D341Med (cell line): ENCODE results near the gene OGFOD2.
"Not testable (repeated sequence)": the region's sequence is repeated elsewhere in the genome, so short reads cannot be mapped to it uniquely, and the experiment has no call there.

Source experiments
- DNase-seq: peaks from one replicate; pipeline ENCODE4 v3.0.0; 2012; ENCODE audit warnings: low spot score

The OGFOD2 gene

GRCh38 chr12:123005081-123005626 lies 30.1 kb downstream of the OGFOD2 start:
- no peak for DNase-seq

- DNase-seq: no peak
These were observed 31.9 kb downstream of the OGFOD2 start for GRCh38 chr12:123006977-123007376.

DNA sequence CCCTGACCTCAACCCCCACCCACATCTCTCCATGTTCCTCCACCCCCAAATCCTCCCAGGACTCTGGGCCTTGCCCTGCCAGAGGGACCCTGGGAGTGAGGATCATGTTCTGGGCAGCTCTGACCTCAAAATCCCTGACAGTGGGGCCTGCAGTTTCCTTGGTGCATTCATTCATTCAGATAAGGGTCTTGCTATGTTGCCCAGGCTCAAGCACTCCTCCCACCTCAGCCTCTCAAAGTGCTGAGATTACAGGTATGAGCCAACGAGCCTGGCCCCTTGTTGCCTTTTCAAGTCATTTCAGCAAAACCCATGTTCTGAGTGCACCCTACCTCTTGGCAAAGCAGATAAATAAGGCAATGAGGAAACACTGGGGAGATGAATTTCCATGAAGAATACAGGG lies 35.1 kb downstream of the OGFOD2 start:
- no peak for DNase-seq

- no peak for DNase-seq
These were observed 35.6 kb downstream of the OGFOD2 start for GRCh38 chr12:123010681-123011080.

- no peak for DNase-seq
These were observed 36.7 kb downstream of the OGFOD2 start for GRCh38 chr12:123011701-123012100.

DNA sequence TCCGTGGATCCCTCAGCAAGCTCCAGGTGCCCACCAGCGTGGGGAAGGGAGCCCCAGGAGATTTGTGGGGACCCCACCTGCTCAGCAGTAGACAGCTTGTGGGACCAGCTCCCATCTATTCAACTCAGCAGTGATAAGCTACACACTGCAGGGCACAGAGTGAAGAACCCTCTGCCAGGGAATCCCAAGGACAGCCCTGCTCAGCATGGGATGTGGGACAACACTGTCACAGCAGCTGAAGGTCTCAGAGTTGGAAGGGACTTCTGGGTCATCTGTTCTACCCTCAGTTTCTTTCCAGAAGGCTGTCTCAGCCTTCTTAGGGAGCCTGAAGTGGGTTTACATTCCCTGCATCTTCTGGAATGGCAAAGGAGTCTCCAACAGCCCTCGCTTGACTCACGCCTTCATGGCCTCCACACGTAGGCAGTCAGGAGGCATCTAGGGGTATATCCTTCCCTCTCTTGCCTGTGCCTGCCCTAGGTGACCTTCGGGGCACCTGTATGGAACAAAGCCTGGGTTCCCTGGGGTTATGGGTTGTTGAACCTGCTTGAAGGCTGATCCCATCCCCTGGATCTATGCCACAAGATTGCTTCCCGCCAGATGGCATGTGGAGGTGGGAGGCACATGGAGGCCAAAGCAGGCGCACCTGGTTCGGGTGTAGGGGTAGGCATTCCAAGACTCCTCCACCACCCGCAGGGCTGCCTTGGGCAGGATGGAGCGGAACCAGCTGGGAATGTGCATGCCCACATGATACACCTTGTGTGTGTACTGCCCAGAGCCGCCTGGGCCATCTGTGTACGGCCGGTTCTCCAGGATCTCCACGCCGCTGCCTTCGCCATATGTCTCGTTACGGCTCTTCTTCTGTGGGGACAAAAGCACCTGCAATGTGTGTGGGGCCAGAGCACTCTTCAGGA lies 38.4 kb downstream of the OGFOD2 start:
- no peak for DNase-seq

DNA sequence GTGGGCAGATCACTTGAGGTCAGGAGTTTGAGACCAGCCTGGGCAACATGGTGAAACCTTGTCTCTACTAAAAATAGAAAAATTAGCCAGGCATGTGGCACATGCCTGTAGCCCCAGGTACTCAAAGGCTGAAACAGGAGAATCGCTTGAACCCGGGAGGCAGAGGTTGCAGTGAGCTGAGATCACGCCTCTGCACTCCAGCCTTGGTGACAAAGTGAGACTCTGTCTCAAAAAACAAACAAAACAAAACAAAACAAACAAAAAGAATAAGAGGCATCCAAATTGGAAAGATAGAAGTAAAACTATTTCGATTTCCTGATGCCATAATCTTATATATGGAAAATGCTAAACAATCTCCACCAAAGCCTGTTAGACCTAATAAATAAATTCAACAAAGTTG lies 39.4 kb downstream of the OGFOD2 start:
- not testable (repeated sequence) for DNase-seq

DNA sequence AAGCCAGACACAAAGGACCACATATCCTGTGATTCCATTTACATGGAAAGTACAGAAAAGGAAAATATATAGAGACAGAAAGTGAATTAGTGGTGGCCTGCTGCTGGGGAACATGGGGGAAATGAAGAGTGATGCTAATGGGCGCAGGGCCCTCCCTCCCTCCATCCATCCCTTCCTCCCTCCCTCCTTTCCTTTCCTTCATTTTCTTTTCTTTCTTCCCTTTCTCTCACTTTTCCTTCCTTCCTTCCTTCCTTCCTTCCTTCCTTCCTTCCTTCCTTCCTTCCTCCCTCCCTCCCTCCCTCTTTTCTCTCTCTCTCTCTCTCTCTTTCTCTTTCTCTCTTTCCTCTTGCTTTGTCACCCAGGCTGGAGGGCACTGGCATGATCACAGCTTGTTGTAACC lies 42.7 kb downstream of the OGFOD2 start:
- no peak for DNase-seq

DNA sequence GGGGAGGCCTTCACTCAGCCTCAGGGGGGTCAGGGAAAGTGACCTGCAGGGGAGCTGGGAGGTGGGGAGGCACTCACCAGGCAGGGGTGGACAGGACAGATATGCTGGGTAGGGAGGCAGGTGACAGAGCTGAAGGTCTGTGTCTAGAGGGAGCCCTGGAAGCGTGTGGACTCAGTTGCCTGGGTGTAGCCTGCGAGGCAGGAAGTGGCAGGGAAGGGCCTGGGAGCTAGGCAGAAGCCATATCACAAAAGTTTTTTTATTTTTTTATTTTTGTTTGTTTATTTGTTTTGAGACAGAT lies 44.7 kb downstream of the OGFOD2 start:
- no peak for DNase-seq

- no peak for DNase-seq
These were observed 46.9 kb downstream of the OGFOD2 start for GRCh38 chr12:123021688-123022604.

- DNase-seq: no peak
These were observed 47.8 kb downstream of the OGFOD2 start for GRCh38 chr12:123022846-123023245.

DNA sequence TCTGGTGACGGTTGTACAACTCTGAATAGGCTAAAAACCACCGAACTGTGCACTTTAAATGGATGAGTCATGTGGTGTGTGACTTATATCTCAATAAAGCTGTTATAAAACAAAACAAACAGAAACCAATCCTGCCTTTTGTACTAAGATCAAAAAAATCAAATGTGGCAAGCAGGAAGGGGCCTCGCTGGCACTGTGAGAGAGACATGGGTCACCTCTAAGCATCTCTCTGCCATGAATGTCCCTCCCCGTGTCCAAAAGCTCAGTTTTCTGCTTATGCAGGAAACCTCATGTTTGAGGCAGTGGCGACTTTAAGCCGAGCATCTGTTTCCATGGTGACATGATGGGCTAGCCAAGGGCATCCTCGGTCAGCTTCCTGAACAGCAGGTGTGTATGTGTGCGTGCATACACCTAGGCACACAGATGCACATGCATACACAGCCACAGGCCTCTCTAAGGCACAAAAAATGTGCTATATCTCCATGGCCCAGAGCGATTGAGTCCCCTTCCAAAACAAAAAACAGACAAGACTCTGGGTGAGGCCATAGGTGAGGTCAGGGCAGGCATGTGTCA lies 49.9 kb downstream of the OGFOD2 start:
- no peak for DNase-seq

GRCh38 chr12:123026094-123026853 lies 51.2 kb downstream of the OGFOD2 start:
- DNase-seq: no peak

DNA sequence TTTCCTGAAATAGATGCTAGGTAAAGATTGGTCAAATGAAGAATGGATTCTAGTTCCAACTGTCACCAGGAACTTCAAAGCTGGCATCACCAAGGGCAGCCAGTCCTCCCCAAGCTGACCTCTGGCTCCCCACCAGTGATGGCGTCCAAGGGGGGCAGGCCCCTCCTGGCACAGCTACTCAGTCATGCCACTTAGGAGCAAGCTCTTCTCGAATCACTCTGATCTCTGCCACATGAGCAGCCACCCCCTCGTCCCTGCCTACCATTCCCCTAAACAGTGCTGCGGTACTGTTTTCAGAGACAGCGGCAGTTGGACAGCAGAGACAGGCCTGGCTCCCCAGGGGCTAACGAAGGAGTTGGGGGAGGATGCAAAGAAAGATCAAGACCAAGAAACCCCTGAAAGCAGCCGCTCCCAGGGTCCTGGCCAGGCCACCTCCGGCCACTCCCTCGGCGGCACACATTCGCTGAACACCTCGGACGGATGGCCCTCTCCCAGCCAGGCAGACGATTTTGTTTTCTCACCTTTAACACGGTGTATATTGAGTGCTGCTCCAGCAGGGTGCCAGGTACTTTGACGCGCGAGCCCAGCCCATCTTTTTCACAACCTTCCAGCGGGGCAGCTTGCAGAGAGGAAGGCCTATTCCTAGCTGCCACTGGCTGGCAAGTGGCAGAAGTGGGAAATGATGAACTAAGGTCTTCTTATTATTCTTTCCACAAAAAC lies 52.8 kb downstream of the OGFOD2 start:
- DNase-seq: no peak

GRCh38 chr12:123028475-123028874 lies 53.4 kb downstream of the OGFOD2 start:
- DNase-seq: no peak

GRCh38 chr12:123029550-123029949 lies 54.5 kb downstream of the OGFOD2 start:
- DNase-seq: no peak
